HG03378 (cell line): ENCODE measurements around the gene FXYD1.
"Not testable (repeated sequence)": the region's sequence is repeated elsewhere in the genome, so short reads cannot be mapped to it uniquely, and the experiment has no call there.

Experiments used
- ATAC-seq: cut with Tn5 transposase; IDR thresholded peaks from one replicate; pipeline ENCODE4 v1.9.1; 2021; ENCODE audit warnings: mild to moderate bottlenecking, moderate library complexity; ENCODE audit not compliant: unreplicated experiment

FXYD1 gene

DNA sequence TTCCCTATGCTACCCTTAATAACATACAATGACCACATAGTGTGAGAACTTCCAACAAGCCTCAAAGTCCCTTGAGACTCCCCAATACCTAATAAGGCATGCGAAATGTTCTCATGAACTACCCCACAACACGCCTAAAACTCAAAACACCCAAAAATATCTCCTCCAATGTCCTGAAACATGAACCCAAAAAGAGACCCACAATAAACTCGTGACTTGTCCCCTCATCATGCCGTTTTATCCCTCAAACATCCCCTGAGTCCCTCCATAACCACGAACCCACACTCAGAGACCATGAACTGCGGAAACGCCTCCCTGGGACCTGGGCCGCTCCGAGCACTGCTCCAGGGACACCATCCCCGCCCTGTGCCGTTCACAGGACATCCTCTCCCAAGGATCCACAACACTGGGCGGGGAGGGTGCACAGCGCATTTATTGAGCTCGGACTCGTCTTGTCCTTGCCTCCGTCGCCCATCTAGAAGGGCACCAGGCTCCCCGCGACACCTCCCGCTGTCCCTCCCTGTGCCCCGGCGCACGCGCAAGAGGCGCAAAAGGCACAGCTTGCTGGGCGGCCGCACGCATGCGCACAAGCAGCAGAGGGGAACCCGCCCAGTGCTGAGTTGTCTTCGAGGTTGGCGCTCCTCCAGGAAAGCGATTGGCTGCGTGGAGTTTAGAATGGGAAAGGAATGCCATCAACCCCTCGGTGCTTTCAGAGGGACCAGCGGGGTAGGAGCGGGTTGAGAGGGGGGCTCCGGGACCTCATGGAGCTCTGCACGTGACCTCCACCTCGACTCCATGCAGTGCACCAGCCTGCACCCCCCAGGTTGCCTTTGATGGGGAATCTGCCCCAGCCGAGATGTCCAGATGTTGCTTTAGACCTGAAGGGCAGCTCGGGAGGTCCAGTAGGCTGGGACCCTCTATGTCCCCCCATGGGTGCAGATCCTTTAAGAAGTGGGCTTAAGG is 14.2 kb upstream of the FXYD1 start:
- no peak for ATAC-seq

GRCh38 chr19:35125270-35125717 is 13.3 kb upstream of the FXYD1 start:
- ATAC-seq: no peak

GRCh38 chr19:35125749-35126623 is 12.6 kb upstream of the FXYD1 start:
- no peak for ATAC-seq

GRCh38 chr19:35126624-35126959 is 12.0 kb upstream of the FXYD1 start:
- ATAC-seq: no peak

DNA sequence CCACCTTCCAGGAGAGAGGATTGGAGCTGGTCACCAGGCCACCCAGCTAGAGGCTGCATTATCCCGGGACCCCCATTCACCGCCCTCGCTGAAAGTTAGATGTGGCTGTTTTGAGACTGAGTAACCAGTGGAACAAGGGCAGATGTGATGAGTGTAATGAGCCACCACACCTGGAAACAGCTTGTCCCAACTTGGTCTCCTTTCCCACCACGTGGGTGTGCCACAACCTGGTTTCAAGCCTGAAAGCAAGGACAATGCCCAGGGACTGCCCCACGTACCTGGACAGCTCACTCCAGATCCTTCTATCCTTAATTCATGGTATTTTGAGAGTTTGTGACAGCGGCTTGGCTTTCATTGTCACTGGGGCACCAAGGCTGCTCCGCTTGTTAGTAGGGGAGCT is 10.8 kb upstream of the FXYD1 start:
- no peak for ATAC-seq

- no peak for ATAC-seq
Observed at GRCh38 chr19:35128398-35129057, 10.1 kb upstream of the FXYD1 start.

DNA sequence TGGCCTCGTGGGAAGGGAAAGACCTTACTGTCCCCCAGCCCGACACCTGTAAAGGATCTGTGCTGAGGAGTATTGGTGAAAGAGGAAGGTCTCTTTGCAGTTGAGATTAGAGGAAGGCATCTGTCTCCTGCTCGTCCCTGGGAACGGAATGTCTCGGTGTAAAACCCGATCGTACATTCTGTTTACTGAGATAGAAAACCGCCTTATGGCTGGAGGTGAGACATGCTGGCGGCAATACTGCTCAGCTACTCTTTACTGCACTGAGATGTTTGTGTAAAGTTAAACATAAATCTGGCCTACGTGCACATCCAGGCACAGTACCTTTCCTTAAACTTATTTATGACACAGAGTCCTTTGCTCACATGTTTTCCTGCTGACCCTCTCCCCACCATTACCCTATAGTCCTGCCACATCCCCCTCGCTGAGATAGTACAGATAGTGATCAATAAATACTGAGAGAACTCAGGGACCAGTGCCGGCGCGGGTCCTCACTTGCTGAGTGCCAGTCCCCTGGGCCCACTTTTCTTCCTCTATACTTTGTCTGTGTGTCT is 8.8 kb upstream of the FXYD1 start:
- ATAC-seq: not testable (repeated sequence)

GRCh38 chr19:35130761-35131720 is 7.6 kb upstream of the FXYD1 start:
- no peak for ATAC-seq

DNA sequence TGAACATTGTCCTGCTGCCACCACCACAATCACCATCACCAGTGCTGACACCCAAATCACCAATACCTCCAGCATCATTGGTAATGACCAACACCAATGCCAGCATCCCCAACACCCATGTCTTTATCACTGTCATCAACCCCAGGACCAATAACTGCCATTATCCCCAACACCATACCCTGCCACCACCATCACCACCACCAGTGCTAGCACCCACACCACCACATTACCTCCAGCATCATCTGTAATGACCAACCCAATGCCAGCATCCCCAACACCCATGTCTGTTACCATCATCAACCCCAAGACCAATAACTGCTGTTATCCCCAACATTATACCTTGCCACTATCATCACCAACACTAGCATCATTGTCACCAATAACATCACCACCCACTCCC is 6.4 kb upstream of the FXYD1 start:
- no peak for ATAC-seq

- ATAC-seq: no peak
Observed at GRCh38 chr19:35133826-35134225, 4.8 kb upstream of the FXYD1 start.

DNA sequence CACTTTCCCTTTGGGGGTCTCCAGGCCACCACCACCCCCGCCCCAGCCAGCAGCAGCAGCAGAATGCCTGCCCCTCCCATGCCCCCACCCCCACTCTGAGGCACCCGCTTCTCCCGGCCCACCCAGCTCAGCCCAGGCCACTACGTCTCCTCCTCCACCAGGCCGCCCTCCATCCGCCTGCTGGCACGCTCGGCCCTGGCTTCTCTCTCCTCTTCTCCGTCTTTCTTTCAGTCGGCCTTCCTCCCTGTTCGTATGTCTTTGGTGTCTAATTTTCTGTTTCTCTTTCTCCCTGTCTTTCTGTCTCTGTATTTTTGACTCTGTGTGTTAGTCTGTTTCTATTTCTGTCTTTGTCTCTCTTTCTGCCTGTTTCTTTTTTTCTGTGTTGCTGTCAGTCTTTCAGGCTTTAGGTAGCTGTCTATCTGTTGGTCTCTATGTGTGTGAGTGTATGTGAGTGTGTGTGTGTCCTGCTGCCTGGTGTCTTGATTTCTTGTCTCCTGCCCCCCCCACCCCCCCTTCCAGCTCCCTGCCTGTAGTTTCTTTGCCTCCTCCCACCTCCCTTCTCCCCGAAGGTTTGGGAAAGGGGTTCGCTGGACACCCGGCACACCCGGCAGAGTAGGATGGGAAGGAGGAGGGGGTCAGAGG is 3.9 kb upstream of the FXYD1 start, which contains the start of gene LGI4:
Gene LGI4, minus strand, starts transcription at position 459 of the 642 bp plus-strand sequence. Its CDS starts 379 bp downstream, at position 80.
- no peak for ATAC-seq

GRCh38 chr19:35135389-35135909 is 3.2 kb upstream of the FXYD1 start:
- ATAC-seq: no peak

DNA sequence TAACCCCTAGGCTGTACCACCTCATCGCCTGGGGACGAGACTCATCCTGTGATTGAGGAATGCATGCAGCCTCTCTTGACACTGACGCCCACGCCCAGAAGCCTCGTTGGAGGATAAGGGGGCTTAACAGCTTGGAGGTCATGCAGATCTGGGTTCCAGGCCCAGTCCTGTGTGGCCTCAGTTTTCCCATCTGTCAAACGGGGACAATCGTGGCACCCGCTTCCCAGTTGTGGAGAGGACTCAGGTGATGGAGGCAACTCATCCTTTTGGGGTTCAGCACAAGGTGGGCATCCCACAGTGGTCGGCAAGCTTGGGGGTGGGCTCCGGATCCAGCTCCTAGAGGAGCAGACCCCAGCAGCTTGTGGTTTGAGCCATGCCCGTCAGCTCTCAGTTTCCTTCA is 2.4 kb upstream of the FXYD1 start:
- no peak for ATAC-seq

- ATAC-seq: no peak
Observed at GRCh38 chr19:35136977-35137702, 1.5 kb upstream of the FXYD1 start.

DNA sequence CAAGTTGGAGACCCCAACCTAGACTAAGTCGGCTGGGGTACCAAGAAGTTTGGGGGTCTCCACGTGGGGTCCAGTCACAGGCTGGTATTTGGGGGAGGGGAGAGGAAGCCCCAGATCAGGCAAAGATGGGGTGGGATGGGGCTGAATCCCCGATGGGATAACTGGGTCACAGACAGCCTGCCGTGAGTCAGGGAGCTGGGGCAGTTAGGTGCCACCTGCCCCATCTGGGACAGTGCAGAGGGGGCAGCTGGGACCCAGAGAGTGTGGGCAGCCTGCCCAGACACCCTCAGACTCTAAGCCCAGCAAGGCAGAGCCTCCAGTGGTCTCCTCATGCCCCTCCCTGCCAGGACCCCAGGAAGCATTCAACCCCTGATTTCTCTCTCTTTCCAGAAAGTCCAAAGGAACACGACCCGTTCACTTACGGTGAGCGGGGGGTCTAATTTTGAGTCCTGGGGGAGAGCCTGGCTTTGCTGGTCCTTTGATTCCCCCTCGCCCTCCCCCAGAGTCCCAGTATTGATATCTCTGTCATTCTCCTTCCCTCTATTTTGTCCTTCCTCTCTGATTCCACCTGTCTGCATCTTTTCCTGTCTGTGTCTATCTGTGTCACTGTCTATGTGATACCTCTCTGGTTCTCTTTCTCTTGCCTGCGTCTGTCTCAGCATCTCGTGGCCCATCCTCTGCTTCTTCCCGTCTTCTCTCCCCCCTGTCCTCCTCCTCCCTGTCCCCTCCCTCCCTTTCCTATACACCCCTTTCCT is 1.8 kb downstream of the FXYD1 start:
- no peak for ATAC-seq

DNA sequence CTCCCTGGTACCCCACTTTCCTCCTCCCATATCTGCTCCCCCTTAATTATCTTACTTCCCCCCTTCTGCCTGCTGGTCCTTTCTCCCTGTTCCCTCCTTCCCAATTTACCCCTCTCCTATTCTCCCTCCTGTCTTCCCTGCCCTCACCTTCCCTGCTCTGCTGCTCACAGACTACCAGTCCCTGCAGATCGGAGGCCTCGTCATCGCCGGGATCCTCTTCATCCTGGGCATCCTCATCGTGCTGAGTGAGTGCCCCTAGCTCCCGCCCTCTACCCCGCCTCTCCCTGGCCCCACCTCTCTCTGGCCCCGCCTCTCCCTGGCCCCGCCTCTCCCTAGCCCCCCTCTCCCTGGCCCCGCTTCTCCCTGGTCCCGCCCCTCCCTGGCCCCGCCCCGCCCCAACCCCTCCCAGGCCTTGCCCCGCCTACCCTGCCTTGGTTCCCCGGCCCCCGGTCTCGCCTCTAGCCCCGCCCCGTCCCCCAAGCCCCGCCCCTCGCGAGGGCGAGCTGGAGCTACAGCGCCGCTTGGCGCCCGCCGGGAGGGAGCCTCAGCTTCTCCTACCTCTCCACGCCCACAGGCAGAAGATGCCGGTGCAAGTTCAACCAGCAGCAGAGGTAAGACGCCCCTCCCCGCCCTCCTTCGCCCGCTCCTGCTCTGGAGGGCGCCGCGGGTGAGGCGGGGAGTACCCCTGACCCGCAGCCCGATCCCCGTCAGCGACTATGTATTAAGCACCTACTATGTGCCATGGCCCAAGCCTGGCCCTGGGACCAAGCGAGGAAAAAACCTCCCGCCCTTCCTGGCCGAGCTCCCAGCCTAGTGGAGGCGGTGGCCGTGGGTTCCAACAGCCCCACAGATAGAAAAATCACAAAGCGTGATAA is 2.6 kb downstream of the FXYD1 start:
- ATAC-seq: no peak
